Renal cortex interstitium (tissue), 11 donors: ENCODE data around the gene STX12. TPM values are rescaled to one million over a fixed set of nuclear protein-coding genes. Genes with fewer than 3 reads are reported as not detected.
A peak's percentile ranks its signal among the peaks of the same experiment; 100 is the strongest.
"Not testable (repeated sequence)": the region's sequence is repeated elsewhere in the genome, so short reads cannot be mapped to it uniquely, and the experiment has no call there.

ENCODE experiments used
- DNase-seq, 11 donors: peaks; one replicate each; pipeline ENCODE4 v3.0.0-alpha.2; 2013; ENCODE audit warnings: low read depth in 9 of 11, low spot score in 4 of 11; ENCODE audit errors: extremely low read depth in 1 of 11
- polyA plus RNA-seq, 3 donors: library from polyadenylated mRNA; unstranded; fragments of 120-200 nt; gene quantifications; one replicate each; pipeline ENCODE4 v1.2.1, GENCODE V29; 2013; ENCODE audit not compliant: insufficient read length in 3 of 3

STX12 gene
- polyA plus RNA-seq, 3 donors: 42.5 to 53.7 (median 48.0) TPM

GRCh38 chr1:27857552-27857951 is 84.5 kb downstream of the STX12 start:
- not testable (repeated sequence) for DNase-seq

- peak in 9 of 11 donors; percentile 62 to 80 (median 68) for DNase-seq
Observed at GRCh38 chr1:27858072-27858948, 85.3 kb downstream of the STX12 start.

- DNase-seq: no peak
Observed at GRCh38 chr1:27858949-27859576, 86.0 kb downstream of the STX12 start.

- no peak for DNase-seq
Observed at GRCh38 chr1:27861436-27861835, 88.4 kb downstream of the STX12 start.

- DNase-seq: no peak
Observed at GRCh38 chr1:27862004-27862403, 89.0 kb downstream of the STX12 start.

GRCh38 chr1:27862671-27863537 is 89.9 kb downstream of the STX12 start:
- DNase-seq: peak in 9 of 11 donors; percentile 41 to 76 (median 57)

- DNase-seq: no peak
Observed at GRCh38 chr1:27863538-27863915, 90.5 kb downstream of the STX12 start.

GRCh38 chr1:27864264-27864895 is 91.4 kb downstream of the STX12 start:
- no peak for DNase-seq

GRCh38 chr1:27865821-27866220 is 92.8 kb downstream of the STX12 start:
- no peak for DNase-seq

GRCh38 chr1:27868556-27868931 is 95.5 kb downstream of the STX12 start:
- DNase-seq: no peak

GRCh38 chr1:27868932-27869718 is 96.1 kb downstream of the STX12 start:
- DNase-seq: no peak

- no peak for DNase-seq
Observed at GRCh38 chr1:27869719-27870085, 96.7 kb downstream of the STX12 start.

- DNase-seq: not testable (repeated sequence)
Observed at GRCh38 chr1:27871076-27871475, 98.1 kb downstream of the STX12 start.

GRCh38 chr1:27872059-27872801 is 99.2 kb downstream of the STX12 start, which contains the start of gene THEMIS2:
Gene THEMIS2, plus strand, starts transcription at chr1:27872544. Its CDS starts 28 bp downstream, at chr1:27872572.
- peak in 2 of 11 donors; percentile 37 to 42 for DNase-seq

- no peak for DNase-seq
Observed at GRCh38 chr1:27872802-27873551, 100.0 kb downstream of the STX12 start.

- no peak for DNase-seq
Observed at GRCh38 chr1:27873671-27874384, 100.8 kb downstream of the STX12 start.
